ENCODE data around the gene CCDC6.
"Not testable (repeated sequence)": the region's sequence is repeated elsewhere in the genome, so short reads cannot be mapped to it uniquely, and the experiment has no call there.

CCDC6 gene

GRCh38 chr10:59905731-59906416 lies 482 bp downstream of the CCDC6 start:
- DNase-seq (ENCODE audit: low read depth, low spot score) = no peak

GRCh38 chr10:59905066-59905730 lies 1.2 kb downstream of the CCDC6 start:
- DNase-seq (ENCODE audit: low read depth, low spot score) = no peak

- DNase-seq (ENCODE audit: low read depth, low spot score) = no peak
These were observed 1.8 kb downstream of the CCDC6 start for GRCh38 chr10:59904426-59905065.

GRCh38 chr10:59903871-59904270 lies 2.5 kb downstream of the CCDC6 start:
- no peak for DNase-seq (ENCODE audit: low read depth, low spot score)

- DNase-seq (ENCODE audit: low read depth, low spot score) = no peak
These were observed 4.3 kb downstream of the CCDC6 start for GRCh38 chr10:59902016-59902415.

GRCh38 chr10:59901470-59901869 lies 4.9 kb downstream of the CCDC6 start:
- no peak for DNase-seq (ENCODE audit: low read depth, low spot score)

- DNase-seq (ENCODE audit: low read depth, low spot score) = no peak
These were observed 6.2 kb downstream of the CCDC6 start for GRCh38 chr10:59900048-59900727.

GRCh38 chr10:59898125-59898835 lies 8.1 kb downstream of the CCDC6 start:
- DNase-seq (ENCODE audit: low read depth, low spot score) = no peak

GRCh38 chr10:59896191-59896590 lies 10.2 kb downstream of the CCDC6 start:
- DNase-seq (ENCODE audit: low read depth, low spot score) = no peak

GRCh38 chr10:59895629-59896116 lies 10.7 kb downstream of the CCDC6 start:
- DNase-seq (ENCODE audit: low read depth, low spot score) = no peak

- no peak for DNase-seq (ENCODE audit: low read depth, low spot score)
These were observed 12.2 kb downstream of the CCDC6 start for GRCh38 chr10:59894114-59894513.

GRCh38 chr10:59892697-59893096 lies 13.7 kb downstream of the CCDC6 start:
- no peak for DNase-seq (ENCODE audit: low read depth, low spot score)

GRCh38 chr10:59891936-59892335 lies 14.4 kb downstream of the CCDC6 start:
- DNase-seq (ENCODE audit: low read depth, low spot score) = no peak

GRCh38 chr10:59891349-59891748 lies 15.0 kb downstream of the CCDC6 start:
- DNase-seq (ENCODE audit: low read depth, low spot score) = no peak

GRCh38 chr10:59888781-59889435 lies 17.4 kb downstream of the CCDC6 start:
- DNase-seq (ENCODE audit: low read depth, low spot score) = no peak

GRCh38 chr10:59887972-59888640 lies 18.2 kb downstream of the CCDC6 start:
- no peak for DNase-seq (ENCODE audit: low read depth, low spot score)

GRCh38 chr10:59887006-59887405 lies 19.4 kb downstream of the CCDC6 start:
- DNase-seq (ENCODE audit: low read depth, low spot score) = no peak

GRCh38 chr10:59885430-59886134 lies 20.8 kb downstream of the CCDC6 start:
- no peak for DNase-seq (ENCODE audit: low read depth, low spot score)

- DNase-seq (ENCODE audit: low read depth, low spot score) = not testable (repeated sequence)
These were observed 21.5 kb downstream of the CCDC6 start for GRCh38 chr10:59884893-59885292.

GRCh38 chr10:59881640-59882039 lies 24.7 kb downstream of the CCDC6 start:
- no peak for DNase-seq (ENCODE audit: low read depth, low spot score)
